ENCODE results near the gene CIRBP. TPM values are rescaled to one million over a fixed set of nuclear protein-coding genes. Genes with fewer than 3 reads are reported as not detected.
"Not testable (repeated sequence)": the region's sequence is repeated elsewhere in the genome, so short reads cannot be mapped to it uniquely, and the experiment has no call there.

Gene CIRBP
- total RNA-seq, 1 donor from 2014 or later: 247 TPM

GRCh38 chr19:1308718-1309117 lies 39.6 kb downstream of the CIRBP start:
- DNase-seq (ENCODE audit: low read depth, low spot score): no peak

GRCh38 chr19:1309977-1310852 lies 41.1 kb downstream of the CIRBP start:
- no peak for DNase-seq (ENCODE audit: low read depth, low spot score)

- DNase-seq (ENCODE audit: low read depth, low spot score): no peak
Observed at GRCh38 chr19:1310853-1311180, 41.7 kb downstream of the CIRBP start.

- no peak for DNase-seq (ENCODE audit: low read depth, low spot score)
Observed at GRCh38 chr19:1311543-1312091, 42.5 kb downstream of the CIRBP start.

- no peak for DNase-seq (ENCODE audit: low read depth, low spot score)
Observed at GRCh38 chr19:1312767-1313694, 43.9 kb downstream of the CIRBP start.

GRCh38 chr19:1313695-1314613 lies 44.8 kb downstream of the CIRBP start:
- no peak for DNase-seq (ENCODE audit: low read depth, low spot score)

GRCh38 chr19:1315470-1316166 lies 46.5 kb downstream of the CIRBP start:
- no peak for DNase-seq (ENCODE audit: low read depth, low spot score)

GRCh38 chr19:1316466-1316865 lies 47.3 kb downstream of the CIRBP start:
- DNase-seq (ENCODE audit: low read depth, low spot score): no peak

GRCh38 chr19:1317274-1318003 lies 48.3 kb downstream of the CIRBP start:
- no peak for DNase-seq (ENCODE audit: low read depth, low spot score)

- no peak for DNase-seq (ENCODE audit: low read depth, low spot score)
Observed at GRCh38 chr19:1318678-1319471, 49.7 kb downstream of the CIRBP start.

- not testable (repeated sequence) for DNase-seq (ENCODE audit: low read depth, low spot score)
Observed at GRCh38 chr19:1320282-1320650, 51.1 kb downstream of the CIRBP start.

- DNase-seq (ENCODE audit: low read depth, low spot score): no peak
Observed at GRCh38 chr19:1321539-1321938, 52.4 kb downstream of the CIRBP start.

- DNase-seq (ENCODE audit: low read depth, low spot score): no peak
Observed at GRCh38 chr19:1322198-1322981, 53.3 kb downstream of the CIRBP start.

GRCh38 chr19:1324249-1324805 lies 55.2 kb downstream of the CIRBP start:
- no peak for DNase-seq (ENCODE audit: low read depth, low spot score)

Data from pulmonary artery endothelial cell (primary cell).